ENCODE data around the gene NACC2. TPM values are rescaled to one million over a fixed set of nuclear protein-coding genes. Genes with fewer than 3 reads are reported as not detected.
A peak's percentile ranks its signal among the peaks of the same experiment; 100 is the strongest.

Gene NACC2
- total and polyA plus RNA-seq, 2 experiments from 2014 or later: 11.0 to 13.0 TPM

DNA sequence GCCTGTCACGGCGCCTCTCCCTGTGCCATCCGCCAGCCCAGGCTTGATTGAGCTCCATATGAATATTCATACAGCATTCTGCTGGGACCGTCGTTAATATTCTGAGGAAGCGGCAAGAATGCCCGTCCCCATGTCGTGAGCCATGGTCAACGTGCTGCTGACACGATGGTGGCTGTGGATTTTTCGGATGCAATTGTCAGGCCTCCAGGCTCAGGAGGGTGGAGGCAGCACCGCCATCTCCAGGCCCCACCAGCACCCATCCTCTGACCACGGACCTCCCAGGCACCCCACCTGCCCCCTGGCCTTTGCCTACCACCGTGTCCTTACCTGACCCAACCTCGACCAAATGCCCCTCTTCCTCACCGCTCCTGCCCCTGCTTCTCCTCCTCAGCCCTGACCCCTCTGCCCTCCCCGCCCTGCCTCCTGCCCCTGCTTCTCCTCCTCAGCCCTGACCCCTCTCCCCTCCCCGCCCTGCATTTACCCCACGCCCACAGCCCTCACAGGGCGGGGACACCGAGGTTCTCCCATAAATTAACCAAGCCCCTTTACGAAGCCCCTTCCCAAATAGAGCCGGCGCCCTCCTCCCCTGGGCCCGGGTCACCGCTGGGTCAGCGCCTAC is 13.7 kb upstream of the NACC2 start:
- H4K20me1 ChIP-seq (ENCODE audit: insufficient read depth, poor library complexity, severe bottlenecking): no peaks in the 10 kb centered on the region
- no peak for DNase-seq (ENCODE audit: low spot score)
- WGBS (ENCODE audit: low lambda C conversion rate, missing lambda C conversion rate): 78% methylated on average over 23 of the region's 27 CpGs
- no peaks in the 10 kb centered on the region for H3K9me3 ChIP-seq (ENCODE audit: low read depth)
- peak overlapping the region; percentile 75 for H3K27ac ChIP-seq
- peaks cover 3% of the 10 kb centered on the region for H3K79me2 ChIP-seq
- peaks cover 30% of the 10 kb centered on the region for H3K4me1 ChIP-seq (ENCODE audit: insufficient read depth)
- no peak overlapping the region for H3K4me3 ChIP-seq
- TF ChIP-seq EZH2 (IDR thresholded peaks at IDR 0.05; ENCODE audit: borderline replicate concordance) (no peak), EZH2phosphoT487 (IDR thresholded peaks at IDR 0.05; ENCODE audit: low read depth, severe bottlenecking, unreplicated experiment) (no peak)
- H3K9me2 ChIP-seq (replicated peaks; ENCODE audit: insufficient read depth): no peaks in the 10 kb centered on the region
- H3K4me2 ChIP-seq: peak overlapping the region; percentile 87
- H3K36me3 ChIP-seq (replicated peaks; ENCODE audit: insufficient read depth, low read depth): no peaks in the 10 kb centered on the region
- no peaks in the 10 kb centered on the region for H3K27me3 ChIP-seq
- H2AFZ ChIP-seq: no peak overlapping the region

GRCh38 chr9:136107953-136108647 is 13.0 kb upstream of the NACC2 start:
- DNase-seq (ENCODE audit: low spot score): no peak
- no peaks in the 10 kb centered on the region for H4K20me1 ChIP-seq (ENCODE audit: insufficient read depth, poor library complexity, severe bottlenecking)
- peaks cover 30% of the 10 kb centered on the region for H3K4me1 ChIP-seq (ENCODE audit: insufficient read depth)
- no peaks in the 10 kb centered on the region for H3K36me3 ChIP-seq (replicated peaks; ENCODE audit: insufficient read depth, low read depth)
- no peaks in the 10 kb centered on the region for H3K9me2 ChIP-seq (replicated peaks; ENCODE audit: insufficient read depth)
- WGBS (ENCODE audit: low lambda C conversion rate, missing lambda C conversion rate): 91% methylated on average over 29 of the region's 29 CpGs
- no peak overlapping the region for H3K4me2 ChIP-seq
- H3K4me3 ChIP-seq: no peak overlapping the region
- no peaks in the 10 kb centered on the region for H3K27me3 ChIP-seq
- H3K27ac ChIP-seq: no peak overlapping the region
- no peaks in the 10 kb centered on the region for H3K9me3 ChIP-seq (ENCODE audit: low read depth)
- H3K79me2 ChIP-seq: no peaks in the 10 kb centered on the region
- TF ChIP-seq, protein P1, sequence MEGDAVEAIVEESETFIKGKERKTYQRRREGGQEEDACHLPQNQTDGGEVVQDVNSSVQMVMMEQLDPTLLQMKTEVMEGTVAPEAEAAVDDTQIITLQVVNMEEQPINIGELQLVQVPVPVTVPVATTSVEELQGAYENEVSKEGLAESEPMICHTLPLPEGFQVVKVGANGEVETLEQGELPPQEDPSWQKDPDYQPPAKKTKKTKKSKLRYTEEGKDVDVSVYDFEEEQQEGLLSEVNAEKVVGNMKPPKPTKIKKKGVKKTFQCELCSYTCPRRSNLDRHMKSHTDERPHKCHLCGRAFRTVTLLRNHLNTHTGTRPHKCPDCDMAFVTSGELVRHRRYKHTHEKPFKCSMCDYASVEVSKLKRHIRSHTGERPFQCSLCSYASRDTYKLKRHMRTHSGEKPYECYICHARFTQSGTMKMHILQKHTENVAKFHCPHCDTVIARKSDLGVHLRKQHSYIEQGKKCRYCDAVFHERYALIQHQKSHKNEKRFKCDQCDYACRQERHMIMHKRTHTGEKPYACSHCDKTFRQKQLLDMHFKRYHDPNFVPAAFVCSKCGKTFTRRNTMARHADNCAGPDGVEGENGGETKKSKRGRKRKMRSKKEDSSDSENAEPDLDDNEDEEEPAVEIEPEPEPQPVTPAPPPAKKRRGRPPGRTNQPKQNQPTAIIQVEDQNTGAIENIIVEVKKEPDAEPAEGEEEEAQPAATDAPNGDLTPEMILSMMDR (IDR thresholded peaks at IDR 0.05; ENCODE audit: poor library complexity): no peak
- no peak overlapping the region for H2AFZ ChIP-seq

GRCh38 chr9:136107155-136107952 is 12.3 kb upstream of the NACC2 start:
- Histone ChIP-seq H3K79me2 (no peaks in the 10 kb centered on the region), H3K9me2 (replicated peaks; ENCODE audit: insufficient read depth) (no peaks in the 10 kb centered on the region), H3K27me3 (no peaks in the 10 kb centered on the region), H3K27ac (no peak overlapping the region), H3K4me3 (no peak overlapping the region), H2AFZ (no peak overlapping the region), H3K36me3 (replicated peaks; ENCODE audit: insufficient read depth, low read depth) (no peaks in the 10 kb centered on the region), H4K20me1 (ENCODE audit: insufficient read depth, poor library complexity, severe bottlenecking) (no peaks in the 10 kb centered on the region), H3K4me1 (ENCODE audit: insufficient read depth) (peaks cover 30% of the 10 kb centered on the region), H3K9me3 (ENCODE audit: low read depth) (no peaks in the 10 kb centered on the region), H3K4me2 (no peak overlapping the region)
- TF ChIP-seq EZH2 (IDR thresholded peaks at IDR 0.05; ENCODE audit: borderline replicate concordance) (no peak), EZH2phosphoT487 (IDR thresholded peaks at IDR 0.05; ENCODE audit: low read depth, severe bottlenecking, unreplicated experiment) (no peak)
- TF ChIP-seq, protein P1 (IDR thresholded peaks at IDR 0.05; ENCODE audit: poor library complexity): no peak
- WGBS (ENCODE audit: low lambda C conversion rate, missing lambda C conversion rate): 88% methylated on average over 29 of the region's 29 CpGs
- no peak for DNase-seq (ENCODE audit: low spot score)

Measured in hepatocyte (in vitro differentiated cells).